ENCODE measurements around the gene OR6C70. TPM values are rescaled to one million over a fixed set of nuclear protein-coding genes. Genes with fewer than 3 reads are reported as not detected.
"Not testable (repeated sequence)": the region's sequence is repeated elsewhere in the genome, so short reads cannot be mapped to it uniquely, and the experiment has no call there.

Gene OR6C70
- polyA plus RNA-seq, 4 donors, result not detected

DNA sequence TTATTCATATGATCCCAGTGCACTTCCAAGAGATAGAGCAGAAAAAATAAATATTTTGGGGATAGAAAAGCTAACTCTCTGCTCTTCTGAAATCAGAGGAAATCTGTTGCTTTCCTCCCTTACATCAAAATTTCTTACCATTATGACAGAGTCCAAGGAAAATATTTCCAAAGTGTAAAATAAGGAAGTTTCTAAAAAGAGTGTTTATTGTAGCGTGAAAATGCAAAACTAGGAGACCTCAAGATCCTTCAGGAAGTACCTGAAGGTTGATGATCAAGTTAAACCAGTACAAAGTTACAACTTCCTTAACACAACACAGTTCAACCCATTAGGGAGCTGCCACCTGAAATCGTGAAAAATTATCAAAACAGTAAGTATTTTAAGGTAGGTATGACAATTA lies 26.2 kb downstream of the OR6C70 start, which contains the start of gene OR6C2:
Gene OR6C2, plus strand, starts transcription at position 301 of the 400 bp plus-strand sequence. CDS start 8,138 bp downstream, outside the sequence.
- Histone ChIP-seq H3K36me3 (ENCODE audit: control insufficient read depth in 3 of 3, insufficient read depth in 2 of 3, low read depth in 1 of 3, low read length in 3 of 3) (no peaks in the 10 kb centered on the region), H3K9me3 (ENCODE audit: control insufficient read depth in 2 of 2, insufficient read depth in 1 of 2, low read depth in 1 of 2, low read length in 1 of 2) (no peaks in the 10 kb centered on the region), H3K4me1 (ENCODE audit: control insufficient read depth in 3 of 3, insufficient read depth in 2 of 3, low read depth in 1 of 3, low read length in 2 of 3) (no peaks in the 10 kb centered on the region), H3K27ac (ENCODE audit: low read depth in 1 of 3, low read length in 2 of 3) (no peak within 1 kb of the TSS), H3K4me3 (ENCODE audit: low read depth in 1 of 3, low read length in 3 of 3) (no peak within 1 kb of the TSS), H3K27me3 (ENCODE audit: control insufficient read depth in 3 of 3, insufficient read depth in 3 of 3, low read length in 3 of 3) (no peaks in the 10 kb centered on the region)
- 48 to 52% (median 50%) methylated on average over 2 of the region's 2 CpGs for WGBS, 3 donors
- FAIRE-seq, result no peak
- no peak for DNase-seq

DNA sequence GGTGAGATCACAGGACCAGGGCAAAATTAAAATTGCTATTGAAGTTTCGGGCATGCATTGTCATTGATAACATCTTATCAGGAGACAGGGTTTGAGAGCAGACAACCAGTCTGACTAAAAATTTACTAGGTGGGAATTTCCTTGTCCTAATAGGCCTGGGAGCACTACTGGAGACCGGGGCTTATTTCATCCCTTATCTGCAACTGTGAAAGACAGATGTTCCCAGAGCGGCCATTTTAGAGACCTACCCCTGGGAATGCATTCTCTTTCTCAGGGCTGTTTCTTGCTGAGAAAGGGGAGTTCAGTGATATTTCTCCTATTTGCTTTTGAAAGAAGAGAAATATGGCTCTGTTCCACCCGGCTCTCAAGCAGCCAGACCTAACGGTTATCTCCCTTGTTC lies 28.7 kb downstream of the OR6C70 start:
- not testable (repeated sequence) for H3K9me3 ChIP-seq (ENCODE audit: control insufficient read depth in 2 of 2, insufficient read depth in 1 of 2, low read depth in 1 of 2, low read length in 1 of 2); H3K4me1 ChIP-seq (ENCODE audit: control insufficient read depth in 3 of 3, insufficient read depth in 2 of 3, low read depth in 1 of 3, low read length in 2 of 3); FAIRE-seq; H3K36me3 ChIP-seq (ENCODE audit: control insufficient read depth in 3 of 3, insufficient read depth in 2 of 3, low read depth in 1 of 3, low read length in 3 of 3); DNase-seq; H3K4me3 ChIP-seq (ENCODE audit: low read depth in 1 of 3, low read length in 3 of 3); H3K27ac ChIP-seq (ENCODE audit: low read depth in 1 of 3, low read length in 2 of 3); H3K27me3 ChIP-seq (ENCODE audit: control insufficient read depth in 3 of 3, insufficient read depth in 3 of 3, low read length in 3 of 3)
- 72 to 89% (median 76%) methylated on average over 5 of the region's 5 CpGs for WGBS, 3 donors

DNA sequence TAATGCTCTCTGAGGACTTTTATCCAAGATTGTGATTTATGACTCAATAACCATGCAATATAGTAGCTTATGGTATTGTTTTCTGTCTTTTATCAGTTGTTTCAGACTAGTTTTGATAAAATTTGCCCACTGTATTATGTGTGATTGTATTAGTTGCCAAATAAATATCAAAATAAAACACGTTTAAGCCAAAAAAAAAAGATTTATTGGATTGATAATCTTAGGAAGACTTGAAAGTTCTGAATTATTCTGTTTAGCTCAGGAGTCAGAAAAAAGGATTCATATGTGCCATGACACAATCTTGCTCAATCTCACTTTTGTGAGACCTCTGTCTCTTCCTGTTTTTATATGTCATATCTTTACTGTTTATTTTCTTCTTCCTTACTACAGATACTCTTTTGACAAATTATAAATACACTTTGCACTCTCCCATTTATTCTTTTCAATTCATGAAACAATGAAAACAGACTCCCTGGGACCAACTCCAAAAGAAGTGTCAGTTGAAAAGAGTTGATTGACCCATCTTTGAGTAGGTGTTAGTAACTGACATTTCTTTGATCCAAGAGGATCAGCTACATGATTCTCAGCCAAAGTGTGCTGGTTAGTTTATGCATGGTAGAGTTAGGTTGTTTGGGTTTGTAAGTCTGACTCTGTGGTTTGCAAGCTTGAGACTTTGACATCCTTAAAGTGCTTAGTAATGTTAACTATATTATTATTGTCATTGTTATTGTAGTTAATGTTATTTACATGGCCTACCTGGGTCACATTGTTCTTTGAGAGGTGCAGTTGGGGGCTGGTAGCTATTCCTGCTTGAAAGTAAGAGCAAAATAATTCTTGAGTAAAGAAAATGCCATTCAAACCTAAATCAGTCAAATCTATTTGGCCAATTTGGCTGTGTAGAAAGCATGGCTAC lies 41.4 kb downstream of the OR6C70 start:
- FAIRE-seq (no peak), DNase-seq (no peak)
- WGBS, 3 donors, result 10 to 21% (median 13%) methylated on average over 1 of the region's 1 CpG
- no peaks in the 10 kb centered on the region for H3K36me3 ChIP-seq (ENCODE audit: control insufficient read depth in 3 of 3, insufficient read depth in 2 of 3, low read depth in 1 of 3, low read length in 3 of 3)
- H3K4me1 ChIP-seq (ENCODE audit: control insufficient read depth in 3 of 3, insufficient read depth in 2 of 3, low read depth in 1 of 3, low read length in 2 of 3), result no peaks in the 10 kb centered on the region
- H3K4me3 ChIP-seq (ENCODE audit: low read depth in 1 of 3, low read length in 3 of 3), result no peak overlapping the region
- H3K9me3 ChIP-seq (ENCODE audit: control insufficient read depth in 2 of 2, insufficient read depth in 1 of 2, low read depth in 1 of 2, low read length in 1 of 2), result no peaks in the 10 kb centered on the region
- no peak overlapping the region for H3K27ac ChIP-seq (ENCODE audit: low read depth in 1 of 3, low read length in 2 of 3)
- no peaks in the 10 kb centered on the region for H3K27me3 ChIP-seq (ENCODE audit: control insufficient read depth in 3 of 3, insufficient read depth in 3 of 3, low read length in 3 of 3)

DNA sequence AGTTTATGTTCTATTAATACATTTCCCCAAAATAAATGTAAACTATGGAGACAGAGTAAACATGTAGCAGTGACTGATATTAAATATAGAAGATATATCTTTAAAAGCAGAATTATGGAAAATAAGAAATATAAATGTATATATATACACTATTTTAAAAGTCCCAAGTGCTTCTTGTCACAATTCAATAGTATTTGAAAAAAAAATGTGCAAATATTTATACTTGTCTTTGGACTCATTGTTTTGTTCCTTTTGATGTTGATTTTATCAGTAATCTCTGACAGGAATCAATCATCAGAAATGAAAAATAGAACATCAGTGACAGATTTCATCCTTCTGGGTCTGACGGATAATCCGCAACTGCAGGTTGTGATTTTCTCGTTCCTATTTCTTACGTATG lies 44.0 kb downstream of the OR6C70 start, which contains the start of gene OR6C76:
Gene OR6C76, plus strand, starts transcription at position 301 of the 400 bp plus-strand sequence. Its CDS starts 0 bp downstream, at position 301.
- DNase-seq (no peak), FAIRE-seq (no peak)
- H3K9me3 ChIP-seq (ENCODE audit: control insufficient read depth in 2 of 2, insufficient read depth in 1 of 2, low read depth in 1 of 2, low read length in 1 of 2), result no peaks in the 10 kb centered on the region
- no peak within 1 kb of the TSS for H3K27ac ChIP-seq (ENCODE audit: low read depth in 1 of 3, low read length in 2 of 3)
- no peak within 1 kb of the TSS for H3K4me3 ChIP-seq (ENCODE audit: low read depth in 1 of 3, low read length in 3 of 3)
- no peaks in the 10 kb centered on the region for H3K36me3 ChIP-seq (ENCODE audit: control insufficient read depth in 3 of 3, insufficient read depth in 2 of 3, low read depth in 1 of 3, low read length in 3 of 3)
- H3K27me3 ChIP-seq (ENCODE audit: control insufficient read depth in 3 of 3, insufficient read depth in 3 of 3, low read length in 3 of 3), result no peaks in the 10 kb centered on the region
- WGBS, 3 donors, result 78 to 89% (median 80%) methylated on average over 4 of the region's 4 CpGs
- no peaks in the 10 kb centered on the region for H3K4me1 ChIP-seq (ENCODE audit: control insufficient read depth in 3 of 3, insufficient read depth in 2 of 3, low read depth in 1 of 3, low read length in 2 of 3)

DNA sequence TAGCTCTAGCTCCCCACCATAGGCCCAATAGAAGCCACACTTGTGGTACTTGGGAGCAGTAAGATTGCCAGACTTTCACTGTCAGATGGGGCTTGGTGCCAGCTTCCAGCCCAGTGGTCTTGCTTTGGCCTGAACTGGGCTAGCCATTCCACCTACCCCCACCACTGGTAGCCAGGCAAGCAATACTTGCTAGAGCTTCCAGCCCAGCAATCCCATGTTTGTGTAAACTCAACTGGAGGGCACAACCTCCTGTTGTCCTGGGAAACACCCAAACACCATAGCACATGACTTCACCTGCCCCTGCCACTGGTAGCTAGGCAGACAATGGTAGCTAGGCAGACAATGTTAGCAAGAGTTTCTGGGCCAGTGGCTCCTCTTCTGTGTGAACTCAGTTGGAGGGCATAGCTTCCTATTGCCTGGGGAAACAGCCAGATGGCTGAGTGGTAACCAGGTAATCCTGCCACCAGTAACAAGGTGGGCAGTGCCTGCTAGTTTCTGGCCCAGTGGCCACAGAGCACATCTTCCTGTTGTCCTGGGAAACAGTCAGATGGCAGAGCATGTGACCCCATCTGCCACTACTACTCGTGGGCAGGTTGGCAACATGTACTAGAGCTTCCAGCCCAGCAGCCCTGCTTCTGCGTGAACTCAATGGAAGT lies 49.5 kb downstream of the OR6C70 start:
- Histone ChIP-seq H3K27me3 (ENCODE audit: control insufficient read depth in 3 of 3, insufficient read depth in 3 of 3, low read length in 3 of 3) (no peaks in the 10 kb centered on the region), H3K36me3 (ENCODE audit: control insufficient read depth in 3 of 3, insufficient read depth in 2 of 3, low read depth in 1 of 3, low read length in 3 of 3) (no peaks in the 10 kb centered on the region), H3K4me1 (ENCODE audit: control insufficient read depth in 3 of 3, insufficient read depth in 2 of 3, low read depth in 1 of 3, low read length in 2 of 3) (no peaks in the 10 kb centered on the region), H3K9me3 (ENCODE audit: control insufficient read depth in 2 of 2, insufficient read depth in 1 of 2, low read depth in 1 of 2, low read length in 1 of 2) (no peaks in the 10 kb centered on the region), H3K4me3 (ENCODE audit: low read depth in 1 of 3, low read length in 3 of 3) (no peak overlapping the region), H3K27ac (ENCODE audit: low read depth in 1 of 3, low read length in 2 of 3) (no peak overlapping the region)
- FAIRE-seq, result no peak
- DNase-seq, result peak in 1 of 2 donors; percentile 5
- 67 to 80% (median 75%) methylated on average over 2 of the region's 2 CpGs for WGBS, 3 donors

Other genes starting within 250 kb of the OR6C70 start
- not detected for gene OR10A7, start 249.1 kb downstream of the OR6C70 start, polyA plus RNA-seq
- not detected for gene OR6C74, start 225.5 kb downstream of the OR6C70 start, polyA plus RNA-seq
- not detected for gene OR6C6, start 173.6 kb downstream of the OR6C70 start, polyA plus RNA-seq
- gene OR6C1, start 155.8 kb downstream of the OR6C70 start, polyA plus RNA-seq, result not detected
- not detected for gene OR6C3, start 139.4 kb downstream of the OR6C70 start, polyA plus RNA-seq
- not detected for gene OR6C75, start 107.2 kb downstream of the OR6C70 start, polyA plus RNA-seq
- gene OR6C65, start 69.6 kb downstream of the OR6C70 start, polyA plus RNA-seq, result not detected
- gene OR6C76, start 43.9 kb downstream of the OR6C70 start, polyA plus RNA-seq, result not detected
- gene OR6C2, start 26.1 kb downstream of the OR6C70 start, polyA plus RNA-seq, result not detected
- gene OR6C68, start 22.2 kb upstream of the OR6C70 start, polyA plus RNA-seq, result not detected
- gene OR6C4, start 79.5 kb upstream of the OR6C70 start, polyA plus RNA-seq, result not detected
- not detected for gene OR2AP1, start 102.3 kb upstream of the OR6C70 start, polyA plus RNA-seq
- gene OR10P1, start 166.8 kb upstream of the OR6C70 start, polyA plus RNA-seq, result not detected
- gene ITGA7, start 237.8 kb upstream of the OR6C70 start, polyA plus RNA-seq, result 10 to 100 TPM in 3 of 4 donors, 1 to 10 TPM in 1; 6.3 to 81.6 (median 29.6) TPM
- gene BLOC1S1, start 245.9 kb upstream of the OR6C70 start, polyA plus RNA-seq, result 100 to 1,000 TPM; 177 to 688 (median 434) TPM

Data from small intestine (tissue), 7 donors.